SU-DHL-6 (cell line): Measurements from ENCODE around the gene FRRS1L.

Experiments used
- CTCF ChIP-seq: fragments of 200-600 bp; sonication (generic); IDR thresholded peaks from one replicate; pipeline ENCODE4 v1.5.1; 2017; ENCODE audit warnings: antibody characterized with exemption, mild to moderate bottlenecking, low read length, moderate library complexity; ENCODE audit not compliant: insufficient read depth, poor library complexity, severe bottlenecking
- EZH2phosphoT487 ChIP-seq: fragments of 200-600 bp; sonication (generic), shearing (Covaris generic); conservative IDR thresholded peaks from 2 replicates; pipeline ENCODE4 v1.6.1; 2018; ENCODE audit warnings: mild to moderate bottlenecking, antibody characterized with exemption, low read length, moderate library complexity, mixed read lengths

GRCh38 chr9:109168170-109168569 is 1.1 kb upstream of the FRRS1L start:
- TF ChIP-seq CTCF (no peak), EZH2phosphoT487 (no peak)
